ENCODE data around the gene DCLK3. TPM values are rescaled to one million over a fixed set of nuclear protein-coding genes. Genes with fewer than 3 reads are reported as not detected.

Gene DCLK3
- total RNA-seq, 1 donor from 2014 or later: not detected

- no peaks in the 10 kb centered on the region for H3K9me3 ChIP-seq
- no peak for ATAC-seq
- H3K27ac ChIP-seq: no peak overlapping the region
- H3K36me3 ChIP-seq: no peaks in the 10 kb centered on the region
- no peak for TF ChIP-seq CTCF (IDR thresholded peaks at IDR 0.05)
- no peak overlapping the region for H3K4me3 ChIP-seq
- no peak for DNase-seq
- H3K4me1 ChIP-seq: no peaks in the 10 kb centered on the region
- no peaks in the 10 kb centered on the region for H3K27me3 ChIP-seq
- intact Hi-C loops (cut with DNase I): no loop called here
These were observed 38.9 kb upstream of the DCLK3 start for GRCh38 chr3:36803091-36803791.

GRCh38 chr3:36800533-36801116 lies 36.3 kb upstream of the DCLK3 start:
- no peaks in the 10 kb centered on the region for H3K9me3 ChIP-seq
- intact Hi-C loops (cut with DNase I): no loop called here
- no peaks in the 10 kb centered on the region for H3K36me3 ChIP-seq
- no peak for DNase-seq
- no peaks in the 10 kb centered on the region for H3K27me3 ChIP-seq
- no peak overlapping the region for H3K4me3 ChIP-seq
- no peaks in the 10 kb centered on the region for H3K4me1 ChIP-seq
- ATAC-seq: no peak
- H3K27ac ChIP-seq: no peak overlapping the region
- TF ChIP-seq CTCF (IDR thresholded peaks at IDR 0.05): no peak

- Histone ChIP-seq H3K27ac (no peak overlapping the region), H3K4me1 (no peaks in the 10 kb centered on the region), H3K27me3 (no peaks in the 10 kb centered on the region), H3K36me3 (no peaks in the 10 kb centered on the region), H3K9me3 (no peaks in the 10 kb centered on the region), H3K4me3 (no peak overlapping the region)
- no peak for DNase-seq
- intact Hi-C loops (cut with DNase I): no loop called here
- ATAC-seq: no peak
- no peak for TF ChIP-seq CTCF (IDR thresholded peaks at IDR 0.05)
These were observed 32.5 kb upstream of the DCLK3 start for GRCh38 chr3:36796881-36797280.

- H3K4me1 ChIP-seq: no peaks in the 10 kb centered on the region
- no peak for TF ChIP-seq CTCF (IDR thresholded peaks at IDR 0.05)
- H3K27ac ChIP-seq: no peak overlapping the region
- intact Hi-C loops (cut with DNase I): no loop called here
- H3K27me3 ChIP-seq: no peaks in the 10 kb centered on the region
- H3K36me3 ChIP-seq: no peaks in the 10 kb centered on the region
- H3K9me3 ChIP-seq: no peaks in the 10 kb centered on the region
- DNase-seq (no peak), ATAC-seq (no peak)
- no peak overlapping the region for H3K4me3 ChIP-seq
These were observed 31.8 kb upstream of the DCLK3 start for GRCh38 chr3:36796161-36796560.

- H3K36me3 ChIP-seq: no peaks in the 10 kb centered on the region
- intact Hi-C loops (cut with DNase I): no loop called here
- no peak for TF ChIP-seq CTCF (IDR thresholded peaks at IDR 0.05)
- DNase-seq (no peak), ATAC-seq (no peak)
- no peak overlapping the region for H3K4me3 ChIP-seq
- no peaks in the 10 kb centered on the region for H3K9me3 ChIP-seq
- no peaks in the 10 kb centered on the region for H3K4me1 ChIP-seq
- H3K27me3 ChIP-seq: no peaks in the 10 kb centered on the region
- H3K27ac ChIP-seq: no peak overlapping the region
These were observed 31.3 kb upstream of the DCLK3 start for GRCh38 chr3:36795622-36796021.

All from upper lobe of right lung (tissue), 1 donor.